ENCODE measurements around the gene LSG1. TPM values are rescaled to one million over a fixed set of nuclear protein-coding genes. Genes with fewer than 3 reads are reported as not detected.

Gene LSG1
- total RNA-seq, 2 donors from 2014 or later, result 19.0 to 34.8 TPM

DNA sequence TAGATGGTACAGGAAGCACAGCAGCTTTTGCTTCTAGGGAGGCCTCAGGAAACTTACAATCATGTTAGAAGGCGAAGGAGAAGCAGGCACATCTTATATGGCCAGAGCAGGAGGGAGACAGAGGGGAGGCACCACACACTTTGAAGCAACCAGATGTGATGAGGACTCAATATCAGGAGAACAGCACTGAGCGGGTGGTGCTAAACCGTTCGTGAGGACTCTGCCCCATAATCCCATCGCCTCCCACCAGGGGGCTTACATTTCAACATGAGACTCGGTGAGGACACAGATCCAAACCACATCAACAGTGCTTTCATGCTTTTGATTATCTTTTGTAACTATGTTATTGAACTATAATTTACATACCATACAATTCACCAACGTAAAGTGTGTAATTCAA, 31.2 kb downstream of the LSG1 start:
- Histone ChIP-seq H3K9ac (ENCODE audit: low read depth in 2 of 2, low read length in 2 of 2) (no peak overlapping the region), H3K36me3 (peaks cover 9% of the 10 kb centered on the region), H3K27me3 (no peaks in the 10 kb centered on the region), H3K4me1 (no peaks in the 10 kb centered on the region), H3K9me3 (no peaks in the 10 kb centered on the region), H3K27ac (no peak overlapping the region), H3K4me3 (no peak overlapping the region)
- no peak for DNase-seq
- no peak for TF ChIP-seq CTCF (IDR thresholded peaks at IDR 0.05)
- intact Hi-C loops (cut with DNase I), result no loop called here

DNA sequence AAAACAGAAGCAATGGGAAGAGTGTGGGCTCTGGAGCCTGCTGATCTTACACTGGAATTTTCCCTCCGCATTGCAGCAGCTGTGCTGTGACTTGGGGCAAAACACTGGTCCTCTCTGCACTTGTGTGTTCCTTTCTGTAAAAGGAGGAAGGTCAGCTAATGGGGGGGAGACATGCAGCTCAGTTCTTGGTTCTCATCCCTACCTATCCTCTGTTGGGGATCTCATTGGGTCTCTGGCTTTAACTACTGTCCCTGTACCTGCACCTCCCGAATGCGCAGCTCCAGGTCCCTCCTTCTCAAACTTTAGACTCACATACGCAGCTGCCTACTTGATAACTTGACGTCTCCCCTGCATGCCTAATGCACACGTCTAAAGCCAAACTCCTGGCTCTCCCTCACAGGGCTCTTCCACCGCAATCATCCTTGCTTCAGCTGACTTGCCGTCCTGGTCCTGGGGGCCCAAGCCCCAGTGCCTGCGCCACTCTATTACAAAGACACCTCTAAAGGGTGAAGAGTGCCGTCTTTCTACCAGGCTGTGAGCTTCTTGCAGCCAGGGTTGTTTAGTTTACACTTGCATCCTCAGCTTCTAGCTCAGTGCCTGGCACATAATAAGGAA, 32.9 kb downstream of the LSG1 start:
- TF ChIP-seq CTCF (IDR thresholded peaks at IDR 0.05), result no peak
- no peak for DNase-seq
- no peaks in the 10 kb centered on the region for H3K4me1 ChIP-seq
- H3K36me3 ChIP-seq, result peaks cover 9% of the 10 kb centered on the region
- intact Hi-C loops (cut with DNase I), result no loop called here
- H3K9ac ChIP-seq (ENCODE audit: low read depth in 2 of 2, low read length in 2 of 2), result no peak overlapping the region
- no peaks in the 10 kb centered on the region for H3K9me3 ChIP-seq
- H3K27ac ChIP-seq, result no peak overlapping the region
- H3K27me3 ChIP-seq, result no peaks in the 10 kb centered on the region
- no peak overlapping the region for H3K4me3 ChIP-seq

GRCh38 chr3:194637541-194638400, 34.2 kb downstream of the LSG1 start:
- no peak for DNase-seq
- no peak overlapping the region for H3K9ac ChIP-seq (ENCODE audit: low read depth in 2 of 2, low read length in 2 of 2)
- H3K36me3 ChIP-seq, result peaks cover under 1% of the 10 kb centered on the region
- no peaks in the 10 kb centered on the region for H3K4me1 ChIP-seq
- TF ChIP-seq CTCF (IDR thresholded peaks at IDR 0.05), result no peak
- H3K9me3 ChIP-seq, result no peaks in the 10 kb centered on the region
- intact Hi-C loops (cut with DNase I), result no loop called here
- H3K27ac ChIP-seq, result no peak overlapping the region
- H3K27me3 ChIP-seq, result no peaks in the 10 kb centered on the region
- H3K4me3 ChIP-seq, result no peak overlapping the region

DNA sequence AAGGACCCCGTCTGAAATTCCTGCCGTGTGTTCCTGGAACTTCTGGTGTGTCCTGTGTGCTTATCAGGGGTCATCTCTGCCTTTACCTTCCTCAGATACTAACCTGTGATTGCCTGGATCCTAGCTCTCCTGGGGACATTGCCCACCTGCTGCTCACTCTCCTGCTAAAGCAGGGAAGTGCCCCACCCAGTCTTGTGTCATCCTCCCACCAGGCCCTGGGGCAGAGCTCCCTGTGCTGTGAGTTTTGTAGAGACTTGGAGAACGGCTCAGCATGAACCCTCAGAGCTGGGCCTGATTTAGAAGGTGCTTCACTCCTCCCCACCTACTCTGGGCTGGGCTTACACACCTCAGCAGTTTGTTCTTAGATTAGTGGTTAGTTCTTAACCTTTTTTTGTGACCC, 34.9 kb downstream of the LSG1 start:
- intact Hi-C loops (cut with DNase I), result no loop called here
- no peak for TF ChIP-seq CTCF (IDR thresholded peaks at IDR 0.05)
- no peak for DNase-seq
- Histone ChIP-seq H3K4me1 (no peaks in the 10 kb centered on the region), H3K27me3 (no peaks in the 10 kb centered on the region), H3K9me3 (no peaks in the 10 kb centered on the region), H3K9ac (ENCODE audit: low read depth in 2 of 2, low read length in 2 of 2) (no peak overlapping the region), H3K4me3 (no peak overlapping the region), H3K27ac (no peak overlapping the region), H3K36me3 (no peaks in the 10 kb centered on the region)

- Histone ChIP-seq H3K27ac (peak within 1 kb of the TSS; percentile 83), H3K4me1 (no peaks in the 10 kb centered on the region), H3K9me3 (no peaks in the 10 kb centered on the region), H3K36me3 (no peaks in the 10 kb centered on the region), H3K9ac (ENCODE audit: low read depth in 2 of 2, low read length in 2 of 2) (peak within 1 kb of the TSS; percentile 70 to 87), H3K27me3 (no peaks in the 10 kb centered on the region), H3K4me3 (peak within 1 kb of the TSS; percentile 54)
- peak; percentile 59 for TF ChIP-seq CTCF (IDR thresholded peaks at IDR 0.05)
- intact Hi-C loops (cut with DNase I), result no loop called here
- peak; percentile 91 for DNase-seq
Observed at GRCh38 chr3:194633349-194634004, 38.5 kb downstream of the LSG1 start, which contains the start of gene TMEM44. TSS of gene TMEM44 (minus strand) at chr3:194633419. CDS start at chr3:194633215, 204 bp downstream.
